Prostate gland (tissue), 2 donors: ENCODE results near the gene GULP1. TPM values are rescaled to one million over a fixed set of nuclear protein-coding genes. Genes with fewer than 3 reads are reported as not detected.

Experiments
- DNase-seq: peaks from one replicate; pipeline ENCODE4 v3.0.0-alpha.2; 2019; ENCODE audit warnings: low spot score
- H3K27ac ChIP-seq, 2 donors: fragments of 200-600 bp; sonication (generic); 2 replicates each; pipeline ENCODE4 v1.5.1; 2017 to 2019
- H3K27me3 ChIP-seq: fragments of 200-600 bp; sonication (generic); replicated peaks from 2 replicates; pipeline ENCODE4 v1.5.1; 2019; ENCODE audit not compliant: insufficient read depth
- H3K36me3 ChIP-seq, 2 donors: fragments of 200-600 bp; sonication (generic); 1 replicate in 1 of 2; 2 replicates in 1 of 2; pipeline versions ENCODE4 v1.5.1 to v1.8.1; 2017 to 2019
- H3K4me1 ChIP-seq: fragments of 200-600 bp; sonication (generic); replicated peaks from 2 replicates; pipeline ENCODE4 v1.5.1; 2019
- H3K4me3 ChIP-seq, 2 donors: fragments of 200-600 bp; sonication (generic); 2 replicates each; pipeline ENCODE4 v1.5.1; 2017 to 2019
- H3K9me3 ChIP-seq: fragments of 200-600 bp; sonication (generic); 2 replicates; pipeline ENCODE4 v1.5.1; 2017
- POLR2A ChIP-seq: fragments of 450-650 bp; IDR thresholded peaks from one replicate; pipeline ENCODE4 v1.6.1; 2016; ENCODE audit warnings: antibody characterized with exemption, mild to moderate bottlenecking
- POLR2AphosphoS5 ChIP-seq: sonication (generic); formaldehyde crosslinking; IDR thresholded peaks from one replicate; pipeline ENCODE4 v1.6.1; 2017; ENCODE audit warnings: antibody characterized with exemption
- WGBS: methylation state at CpG from one replicate; pipeline ENCODE4 v1.1.5; 2018; 5-methylcytosine and 5-hydroxymethylcytosine counted together
- intact Hi-C: fragments of 100-400 bp; cut with DNase I; formaldehyde crosslinking; loops from one replicate; pipeline ENCODE4 v1.14.2; 2022
- total RNA-seq, 2 donors: library from RNA; depleted of rRNA; stranded (reverse); fragments of >200 nt; gene quantifications; one replicate each; pipeline ENCODE4 v1.1.0, GENCODE V29; 2016
- TF ChIP-seq, protein P1 (sequence below), 4 experiments: fragments of 200-600 bp in 2 of 4; fragments of 450-650 bp in 2 of 4; sonication (generic) in 2 of 4; IDR thresholded peaks; 1 replicate in 3 of 4; 2 replicates in 1 of 4; pipeline ENCODE4 v1.5.1; 2016 to 2019; ENCODE audit warnings: antibody characterized with exemption in 4 of 4, mild to moderate bottlenecking in 2 of 4, moderate library complexity in 2 of 4

GULP1 gene
- total RNA-seq, 2 donors from 2014 or later, result 29.3 to 45.4 TPM

- DNase-seq, result no peak
Measured at GRCh38 chr2:188607501-188607900, 315.8 kb downstream of the GULP1 start.

GRCh38 chr2:188609321-188610049, 317.8 kb downstream of the GULP1 start:
- Histone ChIP-seq H3K4me1 (no peaks in the 10 kb centered on the region), H3K36me3 (no peaks in the 10 kb centered on the region), H3K9me3 (no peaks in the 10 kb centered on the region), H3K4me3 (no peak overlapping the region), H3K27me3 (no peaks in the 10 kb centered on the region), H3K27ac (no peak overlapping the region)
- 97% methylated on average over 1 of the region's 1 CpG for WGBS
- TF ChIP-seq POLR2AphosphoS5 (no peak), POLR2A (no peak)
- TF ChIP-seq, protein P1, sequence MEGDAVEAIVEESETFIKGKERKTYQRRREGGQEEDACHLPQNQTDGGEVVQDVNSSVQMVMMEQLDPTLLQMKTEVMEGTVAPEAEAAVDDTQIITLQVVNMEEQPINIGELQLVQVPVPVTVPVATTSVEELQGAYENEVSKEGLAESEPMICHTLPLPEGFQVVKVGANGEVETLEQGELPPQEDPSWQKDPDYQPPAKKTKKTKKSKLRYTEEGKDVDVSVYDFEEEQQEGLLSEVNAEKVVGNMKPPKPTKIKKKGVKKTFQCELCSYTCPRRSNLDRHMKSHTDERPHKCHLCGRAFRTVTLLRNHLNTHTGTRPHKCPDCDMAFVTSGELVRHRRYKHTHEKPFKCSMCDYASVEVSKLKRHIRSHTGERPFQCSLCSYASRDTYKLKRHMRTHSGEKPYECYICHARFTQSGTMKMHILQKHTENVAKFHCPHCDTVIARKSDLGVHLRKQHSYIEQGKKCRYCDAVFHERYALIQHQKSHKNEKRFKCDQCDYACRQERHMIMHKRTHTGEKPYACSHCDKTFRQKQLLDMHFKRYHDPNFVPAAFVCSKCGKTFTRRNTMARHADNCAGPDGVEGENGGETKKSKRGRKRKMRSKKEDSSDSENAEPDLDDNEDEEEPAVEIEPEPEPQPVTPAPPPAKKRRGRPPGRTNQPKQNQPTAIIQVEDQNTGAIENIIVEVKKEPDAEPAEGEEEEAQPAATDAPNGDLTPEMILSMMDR (IDR thresholded peaks at IDR 0.05), result no peak
- DNase-seq, result no peak
- intact Hi-C loops, result no loop called here

More at GRCh38 chr2:188607501-188607900, 315.8 kb downstream of the GULP1 start:
- Histone ChIP-seq H3K4me3 (no peak overlapping the region), H3K36me3 (no peaks in the 10 kb centered on the region), H3K4me1 (no peaks in the 10 kb centered on the region), H3K27me3 (no peaks in the 10 kb centered on the region), H3K27ac (no peak overlapping the region), H3K9me3 (no peaks in the 10 kb centered on the region)
- TF ChIP-seq, protein P1 (IDR thresholded peaks at IDR 0.05), result no peak
- TF ChIP-seq POLR2AphosphoS5 (no peak), POLR2A (no peak)
- intact Hi-C loops, result no loop called here
- WGBS, result 45% methylated on average over 2 of the region's 2 CpGs

GRCh38 chr2:188610050-188610444, 318.4 kb downstream of the GULP1 start:
- no peak overlapping the region for H3K27ac ChIP-seq
- TF ChIP-seq POLR2AphosphoS5, result no peak
- TF ChIP-seq POLR2A, result no peak
- TF ChIP-seq, protein P1 (IDR thresholded peaks at IDR 0.05), result no peak
- H3K4me3 ChIP-seq, result no peak overlapping the region
- WGBS, result 95% methylated on average over 2 of the region's 2 CpGs
- H3K4me1 ChIP-seq, result no peaks in the 10 kb centered on the region
- no peaks in the 10 kb centered on the region for H3K9me3 ChIP-seq
- no peaks in the 10 kb centered on the region for H3K27me3 ChIP-seq
- no peak for DNase-seq
- intact Hi-C loops, result no loop called here
- H3K36me3 ChIP-seq, result no peaks in the 10 kb centered on the region

DNA sequence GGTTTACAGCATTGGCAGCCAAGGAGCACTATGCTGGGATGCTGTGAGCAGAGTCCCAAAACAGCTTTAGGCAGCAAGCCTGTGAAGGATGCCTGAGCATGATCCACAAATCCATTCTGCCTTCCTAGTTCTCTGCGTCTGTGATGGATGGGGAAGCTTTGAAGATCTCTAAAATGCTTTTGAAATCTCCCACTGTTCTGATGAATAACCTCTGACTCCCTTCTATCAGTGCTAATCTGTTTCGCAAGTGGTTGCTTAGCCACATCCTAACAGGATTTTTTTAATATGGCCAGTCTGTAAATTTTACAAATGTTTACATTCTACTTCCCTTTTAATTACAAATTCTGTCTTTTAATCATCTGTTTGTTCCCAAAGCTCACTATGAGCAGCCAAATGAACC, 319.2 kb downstream of the GULP1 start:
- intact Hi-C loops, result no loop called here
- no peaks in the 10 kb centered on the region for H3K9me3 ChIP-seq
- H3K36me3 ChIP-seq, result no peaks in the 10 kb centered on the region
- H3K4me3 ChIP-seq, result no peak overlapping the region
- H3K27me3 ChIP-seq, result no peaks in the 10 kb centered on the region
- TF ChIP-seq POLR2A (no peak), POLR2AphosphoS5 (no peak)
- TF ChIP-seq, protein P1 (IDR thresholded peaks at IDR 0.05), result no peak
- DNase-seq, result no peak
- 70% methylated on average over 2 of the region's 2 CpGs for WGBS
- H3K27ac ChIP-seq, result no peak overlapping the region
- H3K4me1 ChIP-seq, result no peaks in the 10 kb centered on the region

- Histone ChIP-seq H3K27me3 (no peaks in the 10 kb centered on the region), H3K36me3 (no peaks in the 10 kb centered on the region), H3K4me3 (no peak overlapping the region), H3K9me3 (no peaks in the 10 kb centered on the region), H3K4me1 (no peaks in the 10 kb centered on the region), H3K27ac (no peak overlapping the region)
- DNase-seq, result no peak
- intact Hi-C loops, result no loop called here
- 94% methylated on average over 4 of the region's 4 CpGs for WGBS
- no peak for TF ChIP-seq POLR2A
- TF ChIP-seq, protein P1 (IDR thresholded peaks at IDR 0.05), result no peak
- no peak for TF ChIP-seq POLR2AphosphoS5
Measured at GRCh38 chr2:188619146-188619545, 327.5 kb downstream of the GULP1 start.
